Measurements from ENCODE around the gene CARD14.
"Not testable (repeated sequence)": the region's sequence is repeated elsewhere in the genome, so short reads cannot be mapped to it uniquely, and the experiment has no call there.

Gene CARD14

DNA sequence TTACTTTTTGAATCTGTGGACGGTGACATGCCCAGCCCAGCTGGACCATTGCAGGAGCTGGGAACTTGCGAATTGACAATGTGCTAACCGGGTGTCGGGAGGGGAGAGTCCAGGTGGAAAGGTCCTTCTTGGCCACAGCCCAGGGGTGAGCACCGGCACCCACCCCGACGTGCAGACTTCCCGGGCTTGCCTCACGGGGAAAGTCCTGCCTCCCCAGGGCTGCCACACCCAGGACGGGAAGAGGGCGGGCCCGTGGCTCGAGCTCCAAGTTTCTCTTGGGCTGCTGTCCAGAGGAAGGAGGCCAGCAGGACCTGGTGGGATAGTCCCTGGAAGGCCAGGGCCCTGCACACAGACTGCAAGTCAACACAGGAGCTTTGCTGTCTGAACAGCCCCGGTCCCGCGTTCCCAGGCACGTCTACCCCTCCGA, 17.7 kb downstream of the CARD14 start:
- H3K27me3 ChIP-seq (ENCODE audit: control insufficient read depth in 1 of 2, insufficient read depth in 2 of 2, low read length in 2 of 2): peaks cover 0 to 4% of the 10 kb centered on the region in 2 donors
- no peak overlapping the region for H3K9ac ChIP-seq (ENCODE audit: low read length)
- no peak overlapping the region for H3K27ac ChIP-seq (ENCODE audit: low read depth, low read length)
- no peaks in the 10 kb centered on the region for H3K4me1 ChIP-seq (ENCODE audit: insufficient read depth, low read length)
- H3K4me3 ChIP-seq (ENCODE audit: low read depth in 1 of 2, low read length in 2 of 2): no peak overlapping the region
- H3K9me3 ChIP-seq (ENCODE audit: low read length): no peaks in the 10 kb centered on the region
- H3K36me3 ChIP-seq (ENCODE audit: insufficient read depth, low read length): no peaks in the 10 kb centered on the region

DNA sequence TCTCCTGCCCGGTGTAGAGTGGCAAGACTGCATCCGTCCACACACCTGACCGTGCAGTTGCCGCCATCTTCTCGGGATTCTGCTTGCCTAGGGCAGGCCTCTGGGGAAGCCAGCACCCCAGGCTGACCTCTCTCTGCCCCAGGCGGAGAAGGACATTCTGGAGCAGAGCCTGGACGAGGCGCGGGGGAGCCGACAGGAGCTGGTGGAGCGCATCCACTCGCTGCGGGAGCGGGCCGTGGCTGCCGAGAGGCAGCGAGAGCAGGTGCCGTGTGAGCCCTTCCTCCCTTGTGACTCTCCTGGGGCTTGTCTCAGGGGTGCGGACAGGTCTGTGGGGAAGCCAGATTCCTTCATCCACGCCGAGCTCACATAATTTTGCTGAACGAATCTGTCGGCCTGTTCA, 19.8 kb downstream of the CARD14 start:
- no peak overlapping the region for H3K9ac ChIP-seq (ENCODE audit: low read length)
- no peaks in the 10 kb centered on the region for H3K9me3 ChIP-seq (ENCODE audit: low read length)
- H3K27ac ChIP-seq (ENCODE audit: low read depth, low read length): no peak overlapping the region
- H3K36me3 ChIP-seq (ENCODE audit: insufficient read depth, low read length): no peaks in the 10 kb centered on the region
- peaks cover 0 to 10% of the 10 kb centered on the region in 2 donors for H3K27me3 ChIP-seq (ENCODE audit: control insufficient read depth in 1 of 2, insufficient read depth in 2 of 2, low read length in 2 of 2)
- no peaks in the 10 kb centered on the region for H3K4me1 ChIP-seq (ENCODE audit: insufficient read depth, low read length)
- no peak overlapping the region for H3K4me3 ChIP-seq (ENCODE audit: low read depth in 1 of 2, low read length in 2 of 2)

DNA sequence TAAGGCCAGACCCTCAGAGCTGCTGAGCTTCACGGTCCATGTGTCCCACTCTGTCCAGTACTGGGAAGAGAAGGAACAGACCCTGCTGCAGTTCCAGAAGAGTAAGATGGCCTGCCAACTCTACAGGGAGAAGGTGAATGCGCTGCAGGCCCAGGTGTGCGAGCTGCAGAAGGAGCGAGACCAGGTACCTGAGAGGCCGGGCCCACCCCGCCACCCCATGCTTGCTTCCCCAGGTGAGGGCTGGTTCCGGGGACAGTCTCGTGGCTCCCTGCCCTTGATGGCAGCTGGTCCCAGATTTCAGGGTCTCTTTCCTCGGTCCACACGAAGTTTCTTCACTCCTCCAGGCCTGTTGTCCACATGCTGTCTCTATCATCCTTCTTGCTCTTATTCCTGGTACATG, 20.9 kb downstream of the CARD14 start:
- Histone ChIP-seq H3K27me3 (ENCODE audit: control insufficient read depth in 1 of 2, insufficient read depth in 2 of 2, low read length in 2 of 2) (peaks cover 0 to 21% of the 10 kb centered on the region in 2 donors), H3K9me3 (ENCODE audit: low read length) (no peaks in the 10 kb centered on the region), H3K27ac (ENCODE audit: low read depth, low read length) (no peak overlapping the region), H3K36me3 (ENCODE audit: insufficient read depth, low read length) (no peaks in the 10 kb centered on the region), H3K4me3 (ENCODE audit: low read depth in 1 of 2, low read length in 2 of 2) (no peak overlapping the region), H3K9ac (ENCODE audit: low read length) (no peak overlapping the region), H3K4me1 (ENCODE audit: insufficient read depth, low read length) (no peaks in the 10 kb centered on the region)

DNA sequence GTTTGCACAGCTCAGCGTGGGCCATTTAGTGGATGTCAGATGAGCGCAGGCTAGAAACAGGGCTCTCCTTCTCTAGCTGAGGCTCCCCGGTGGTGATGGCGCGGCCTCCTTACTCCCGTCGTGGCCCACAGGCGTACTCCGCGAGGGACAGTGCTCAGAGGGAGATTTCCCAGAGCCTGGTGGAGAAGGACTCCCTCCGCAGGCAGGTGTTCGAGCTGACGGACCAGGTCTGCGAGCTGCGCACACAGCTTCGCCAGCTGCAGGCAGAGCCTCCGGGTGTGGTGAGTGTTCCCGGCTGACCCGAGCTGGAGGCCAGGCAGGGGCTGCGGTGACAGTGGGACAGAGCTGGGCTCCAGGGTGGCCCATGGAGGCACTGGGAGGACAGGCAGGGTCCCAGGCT, 21.4 kb downstream of the CARD14 start:
- peaks cover under 1 to 25% of the 10 kb centered on the region in 2 donors for H3K27me3 ChIP-seq (ENCODE audit: control insufficient read depth in 1 of 2, insufficient read depth in 2 of 2, low read length in 2 of 2)

DNA sequence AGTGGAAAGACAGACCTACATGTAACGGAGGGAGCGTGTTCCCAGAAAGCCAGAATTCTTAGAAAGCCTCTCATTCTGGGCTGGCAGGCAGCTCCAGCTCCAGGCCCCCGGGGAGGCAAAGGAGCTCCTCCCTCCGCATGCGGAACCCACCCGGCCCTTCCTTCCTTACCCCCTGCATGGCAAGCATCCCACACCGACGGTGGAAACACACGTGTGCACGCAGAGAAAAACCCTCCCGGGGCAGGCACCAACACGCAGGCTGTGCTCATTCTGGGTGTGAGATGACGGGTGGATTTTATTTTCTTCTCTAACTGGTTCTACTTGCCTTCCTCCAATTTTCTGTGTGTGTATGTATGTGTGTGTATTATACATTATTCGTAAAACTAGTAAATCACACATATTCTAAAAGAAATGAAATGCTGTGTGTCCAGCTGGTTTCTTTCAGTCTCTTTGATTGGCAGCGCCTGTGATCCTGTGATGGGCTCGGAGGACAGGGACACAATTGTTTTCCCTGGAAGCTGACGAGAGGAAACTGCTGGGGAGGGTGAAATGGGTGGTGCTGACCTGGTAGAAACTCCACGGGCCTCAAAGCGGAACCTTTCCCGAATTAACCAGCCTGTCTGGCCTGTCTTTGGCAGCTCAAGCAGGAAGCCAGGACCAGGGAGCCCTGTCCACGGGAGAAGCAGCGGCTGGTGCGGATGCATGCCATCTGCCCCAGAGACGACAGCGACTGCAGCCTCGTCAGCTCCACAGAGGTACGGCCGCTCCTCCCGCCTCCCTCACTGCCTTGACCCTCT, 22.2 kb downstream of the CARD14 start:
- no peak overlapping the region for H3K27ac ChIP-seq (ENCODE audit: low read depth, low read length)
- no peaks in the 10 kb centered on the region for H3K9me3 ChIP-seq (ENCODE audit: low read length)
- H3K27me3 ChIP-seq (ENCODE audit: control insufficient read depth in 1 of 2, insufficient read depth in 2 of 2, low read length in 2 of 2): peaks cover 5 to 25% of the 10 kb centered on the region in 2 donors
- H3K4me3 ChIP-seq (ENCODE audit: low read depth in 1 of 2, low read length in 2 of 2): no peak overlapping the region
- no peaks in the 10 kb centered on the region for H3K4me1 ChIP-seq (ENCODE audit: insufficient read depth, low read length)
- H3K9ac ChIP-seq (ENCODE audit: low read length): no peak overlapping the region
- H3K36me3 ChIP-seq (ENCODE audit: insufficient read depth, low read length): no peaks in the 10 kb centered on the region

More for the DNA sequence above, 21.4 kb downstream of the CARD14 start:
- Histone ChIP-seq H3K36me3 (ENCODE audit: insufficient read depth, low read length) (no peaks in the 10 kb centered on the region), H3K9ac (ENCODE audit: low read length) (no peak overlapping the region), H3K4me3 (ENCODE audit: low read depth in 1 of 2, low read length in 2 of 2) (no peak overlapping the region), H3K4me1 (ENCODE audit: insufficient read depth, low read length) (no peaks in the 10 kb centered on the region), H3K27ac (ENCODE audit: low read depth, low read length) (no peak overlapping the region), H3K9me3 (ENCODE audit: low read length) (no peaks in the 10 kb centered on the region)

DNA sequence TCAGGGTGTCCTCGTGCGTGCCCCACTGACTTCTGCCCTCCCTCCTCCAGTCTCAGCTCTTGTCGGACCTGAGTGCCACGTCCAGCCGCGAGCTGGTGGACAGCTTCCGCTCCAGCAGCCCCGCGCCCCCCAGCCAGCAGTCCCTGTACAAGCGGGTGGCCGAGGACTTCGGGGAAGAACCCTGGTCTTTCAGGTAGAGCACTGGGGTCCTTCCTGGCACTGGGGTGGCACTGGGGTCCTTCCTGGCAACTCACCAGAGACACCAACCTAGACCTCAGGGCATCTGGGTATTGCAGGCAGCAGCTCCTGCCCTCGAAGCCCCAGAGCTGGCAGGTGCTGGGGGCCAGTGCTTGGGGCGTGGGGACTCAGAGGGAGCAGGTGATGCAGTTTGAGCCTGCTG, 25.3 kb downstream of the CARD14 start:
- Histone ChIP-seq H3K27me3 (ENCODE audit: control insufficient read depth in 1 of 2, insufficient read depth in 2 of 2, low read length in 2 of 2) (peaks cover 5 to 21% of the 10 kb centered on the region in 2 donors), H3K27ac (ENCODE audit: low read depth, low read length) (no peak overlapping the region), H3K9me3 (ENCODE audit: low read length) (no peaks in the 10 kb centered on the region), H3K36me3 (ENCODE audit: insufficient read depth, low read length) (no peaks in the 10 kb centered on the region), H3K4me3 (ENCODE audit: low read depth in 1 of 2, low read length in 2 of 2) (no peak overlapping the region), H3K9ac (ENCODE audit: low read length) (no peak overlapping the region), H3K4me1 (ENCODE audit: insufficient read depth, low read length) (no peaks in the 10 kb centered on the region)

DNA sequence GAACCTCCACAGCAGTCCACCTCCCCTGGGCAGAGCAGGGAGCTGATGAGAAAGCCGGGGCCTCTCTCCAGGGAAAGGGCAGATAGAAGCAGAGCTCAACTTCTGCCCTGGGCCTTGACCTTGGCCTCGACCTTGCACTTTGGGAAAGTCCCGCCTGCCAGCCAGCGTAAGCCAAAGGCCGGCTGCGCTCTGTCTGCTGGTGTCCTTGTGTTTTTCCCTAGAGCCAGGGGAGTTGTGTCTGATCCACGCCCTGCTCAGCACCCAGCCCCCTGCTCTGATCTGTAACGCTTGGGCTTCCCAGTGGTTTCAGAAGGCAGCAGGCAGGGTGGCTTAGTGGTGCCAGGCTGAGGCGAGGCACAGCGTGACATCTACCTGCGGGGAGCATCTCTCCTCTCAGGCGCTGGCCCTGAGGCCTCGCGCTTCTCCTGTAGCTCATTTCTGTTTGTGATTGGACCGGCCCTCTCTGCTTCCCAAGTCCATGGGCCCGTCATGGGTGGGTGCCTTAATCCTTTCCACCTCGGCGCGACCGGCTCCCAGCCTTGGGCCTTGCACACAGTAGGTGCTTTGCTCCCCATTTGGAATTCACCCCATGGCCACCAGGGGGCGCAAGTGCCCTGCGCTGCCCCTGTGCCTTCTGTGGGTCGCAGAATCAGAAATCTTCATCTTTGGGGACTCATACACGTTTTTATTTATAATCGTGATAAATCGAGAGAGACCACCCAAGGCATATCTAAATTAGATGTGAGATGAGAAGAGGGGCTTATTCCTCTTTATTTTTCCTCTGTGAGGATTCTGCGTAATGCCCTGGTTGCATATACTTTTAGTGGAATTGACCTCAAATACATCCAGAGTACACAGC, 26.1 kb downstream of the CARD14 start:
- H3K36me3 ChIP-seq (ENCODE audit: insufficient read depth, low read length): no peaks in the 10 kb centered on the region
- no peaks in the 10 kb centered on the region for H3K4me1 ChIP-seq (ENCODE audit: insufficient read depth, low read length)
- no peaks in the 10 kb centered on the region for H3K9me3 ChIP-seq (ENCODE audit: low read length)
- H3K27me3 ChIP-seq (ENCODE audit: control insufficient read depth in 1 of 2, insufficient read depth in 2 of 2, low read length in 2 of 2): peaks cover 5 to 21% of the 10 kb centered on the region in 2 donors
- no peak overlapping the region for H3K4me3 ChIP-seq (ENCODE audit: low read depth in 1 of 2, low read length in 2 of 2)
- no peak overlapping the region for H3K27ac ChIP-seq (ENCODE audit: low read depth, low read length)
- no peak overlapping the region for H3K9ac ChIP-seq (ENCODE audit: low read length)

DNA sequence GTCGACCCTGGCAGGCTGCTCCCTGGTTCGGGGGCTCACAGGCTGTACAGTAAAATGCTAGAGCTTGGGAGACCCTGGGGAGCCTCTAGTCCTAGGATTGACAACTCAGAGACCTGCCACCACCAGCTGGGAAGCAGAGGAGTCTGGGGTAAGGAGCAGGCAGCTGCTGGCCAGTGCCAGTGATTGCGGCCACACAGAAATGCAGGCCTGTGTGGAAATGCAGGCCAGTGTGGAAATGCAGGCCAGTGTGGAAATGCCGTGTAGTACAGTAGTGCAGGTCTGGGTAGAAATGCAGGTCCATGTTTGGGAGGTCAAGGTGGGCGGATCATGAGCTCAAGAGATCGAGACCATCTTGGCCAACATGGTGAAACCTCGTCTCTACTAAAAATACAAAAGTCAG, 26.8 kb downstream of the CARD14 start:
- Histone ChIP-seq H3K9ac (ENCODE audit: low read length) (no peak overlapping the region), H3K36me3 (ENCODE audit: insufficient read depth, low read length) (no peaks in the 10 kb centered on the region), H3K4me3 (ENCODE audit: low read depth in 1 of 2, low read length in 2 of 2) (no peak overlapping the region), H3K4me1 (ENCODE audit: insufficient read depth, low read length) (no peaks in the 10 kb centered on the region), H3K27ac (ENCODE audit: low read depth, low read length) (no peak overlapping the region), H3K27me3 (ENCODE audit: control insufficient read depth in 1 of 2, insufficient read depth in 2 of 2, low read length in 2 of 2) (peaks cover 5 to 21% of the 10 kb centered on the region in 2 donors), H3K9me3 (ENCODE audit: low read length) (no peaks in the 10 kb centered on the region)

DNA sequence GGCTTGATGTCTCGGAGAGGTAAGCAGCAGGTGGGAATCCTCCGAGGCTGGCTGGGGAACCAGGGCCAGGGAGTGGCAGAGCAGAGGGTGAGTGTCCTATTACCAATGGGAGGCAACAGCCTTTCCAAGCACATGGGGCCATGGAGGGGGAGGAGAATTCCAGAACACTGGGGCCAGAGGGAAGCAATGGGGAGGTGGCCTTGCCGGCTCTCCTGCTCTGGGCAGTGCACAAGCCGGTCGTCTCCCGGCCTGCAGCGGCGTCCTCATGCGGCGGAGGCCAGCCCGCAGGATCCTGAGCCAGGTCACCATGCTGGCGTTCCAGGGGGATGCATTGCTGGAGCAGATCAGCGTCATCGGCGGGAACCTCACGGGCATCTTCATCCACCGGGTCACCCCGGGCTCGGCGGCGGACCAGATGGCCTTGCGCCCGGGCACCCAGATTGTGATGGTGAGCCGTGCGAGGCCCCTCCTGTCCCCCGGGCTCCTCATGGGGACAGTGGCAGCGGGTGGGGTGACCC, 28.4 kb downstream of the CARD14 start:
- H3K9ac ChIP-seq (ENCODE audit: low read length): no peak overlapping the region
- H3K36me3 ChIP-seq (ENCODE audit: insufficient read depth, low read length): no peaks in the 10 kb centered on the region
- H3K27me3 ChIP-seq (ENCODE audit: control insufficient read depth in 1 of 2, insufficient read depth in 2 of 2, low read length in 2 of 2): peaks cover 5 to 21% of the 10 kb centered on the region in 2 donors
- no peak overlapping the region for H3K27ac ChIP-seq (ENCODE audit: low read depth, low read length)
- no peaks in the 10 kb centered on the region for H3K4me1 ChIP-seq (ENCODE audit: insufficient read depth, low read length)
- H3K9me3 ChIP-seq (ENCODE audit: low read length): no peaks in the 10 kb centered on the region
- no peak overlapping the region for H3K4me3 ChIP-seq (ENCODE audit: low read depth in 1 of 2, low read length in 2 of 2)

DNA sequence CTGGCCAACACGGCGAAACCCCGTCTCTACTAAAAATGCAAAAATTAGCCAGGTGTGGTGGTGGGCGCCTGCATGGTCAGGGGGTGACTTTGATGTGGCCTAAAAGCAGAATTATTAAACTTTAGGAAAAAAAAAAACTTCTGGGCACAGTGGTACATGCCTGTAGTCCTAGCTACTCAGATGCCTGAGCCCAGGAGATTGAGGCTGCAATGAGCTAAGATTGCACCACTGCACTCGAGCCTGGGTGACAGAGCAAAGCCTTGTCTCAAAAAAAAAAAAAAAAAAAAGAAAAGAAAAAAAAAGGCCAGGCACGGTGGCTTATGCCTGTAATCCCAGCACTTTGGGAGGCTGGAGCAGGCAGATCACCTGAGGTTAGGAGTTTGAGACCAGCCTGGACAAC, 29.5 kb downstream of the CARD14 start:
- not testable (repeated sequence) for H3K4me3 ChIP-seq (ENCODE audit: low read depth in 1 of 2, low read length in 2 of 2); H3K9me3 ChIP-seq (ENCODE audit: low read length); H3K9ac ChIP-seq (ENCODE audit: low read length); H3K36me3 ChIP-seq (ENCODE audit: insufficient read depth, low read length); H3K27ac ChIP-seq (ENCODE audit: low read depth, low read length); H3K4me1 ChIP-seq (ENCODE audit: insufficient read depth, low read length)
- H3K27me3 ChIP-seq (ENCODE audit: control insufficient read depth in 1 of 2, insufficient read depth in 2 of 2, low read length in 2 of 2): peaks cover 5 to 18% of the 10 kb centered on the region in 2 donors

DNA sequence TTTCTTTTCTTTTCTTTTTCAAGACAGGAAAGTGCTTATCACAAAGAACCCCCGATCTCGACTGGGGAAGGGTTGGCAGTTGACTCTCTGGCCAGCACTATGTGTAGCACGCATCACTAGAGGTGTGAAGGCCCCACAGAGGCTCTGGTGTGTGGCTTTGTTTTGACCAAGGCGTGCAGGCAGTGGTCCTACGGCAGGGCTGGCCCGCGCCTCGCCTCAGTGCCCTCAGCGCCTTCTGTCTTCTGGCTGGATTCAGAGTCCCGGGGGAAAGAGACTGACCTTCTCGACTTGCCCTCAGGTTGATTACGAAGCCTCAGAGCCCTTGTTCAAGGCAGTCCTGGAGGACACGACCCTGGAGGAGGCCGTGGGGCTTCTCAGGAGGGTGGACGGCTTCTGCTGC, 31.6 kb downstream of the CARD14 start:
- Histone ChIP-seq H3K9ac (ENCODE audit: low read length) (no peak overlapping the region), H3K4me3 (ENCODE audit: low read depth in 1 of 2, low read length in 2 of 2) (no peak overlapping the region), H3K27ac (ENCODE audit: low read depth, low read length) (no peak overlapping the region), H3K9me3 (ENCODE audit: low read length) (no peaks in the 10 kb centered on the region), H3K27me3 (ENCODE audit: control insufficient read depth in 1 of 2, insufficient read depth in 2 of 2, low read length in 2 of 2) (peaks cover 0 to 2% of the 10 kb centered on the region in 2 donors), H3K36me3 (ENCODE audit: insufficient read depth, low read length) (no peaks in the 10 kb centered on the region), H3K4me1 (ENCODE audit: insufficient read depth, low read length) (no peaks in the 10 kb centered on the region)
